Stimulated activated CD4-positive, alpha-beta T cell treated with anti-CD3 and anti-CD28 coated beads, Interleukin-4, amount 100 ng/mL, for 48 hours (primary cell): ENCODE data around the gene TP73.
A peak's percentile ranks its signal among the peaks of the same experiment; 100 is the strongest.

ENCODE experiments used
- DNase-seq, 2 donors: peaks; one replicate each; pipeline ENCODE4 v3.0.0-alpha.2; 2020; ENCODE audit warnings: low read depth in 2 of 2

The TP73 gene

GRCh38 chr1:3707298-3707938 lies 55.1 kb downstream of the TP73 start:
- no peak for DNase-seq

GRCh38 chr1:3707939-3708328 lies 55.6 kb downstream of the TP73 start:
- no peak for DNase-seq

- DNase-seq, result no peak
Observed at GRCh38 chr1:3708791-3709190, 56.5 kb downstream of the TP73 start.

GRCh38 chr1:3710251-3710650 lies 57.9 kb downstream of the TP73 start:
- DNase-seq, result no peak

GRCh38 chr1:3711381-3711779 lies 59.1 kb downstream of the TP73 start:
- no peak for DNase-seq

- DNase-seq, result no peak
Observed at GRCh38 chr1:3711780-3712451, 59.6 kb downstream of the TP73 start.

- no peak for DNase-seq
Observed at GRCh38 chr1:3712573-3713535, 60.5 kb downstream of the TP73 start.

GRCh38 chr1:3713840-3714239 lies 61.5 kb downstream of the TP73 start:
- DNase-seq, result no peak

GRCh38 chr1:3714284-3714741 lies 62.0 kb downstream of the TP73 start:
- DNase-seq, result no peak

- no peak for DNase-seq
Observed at GRCh38 chr1:3714814-3715213, 62.5 kb downstream of the TP73 start.

GRCh38 chr1:3716351-3716750 lies 64.0 kb downstream of the TP73 start:
- no peak for DNase-seq

- no peak for DNase-seq
Observed at GRCh38 chr1:3717041-3717714, 64.9 kb downstream of the TP73 start.

GRCh38 chr1:3717715-3718601 lies 65.6 kb downstream of the TP73 start:
- DNase-seq, result no peak

- no peak for DNase-seq
Observed at GRCh38 chr1:3718764-3719163, 66.4 kb downstream of the TP73 start.

- DNase-seq, result no peak
Observed at GRCh38 chr1:3721955-3722465, 69.7 kb downstream of the TP73 start.

GRCh38 chr1:3722846-3723245 lies 70.5 kb downstream of the TP73 start:
- no peak for DNase-seq

- DNase-seq, result peak; percentile 68 to 84
Observed at GRCh38 chr1:3724416-3725030, 72.2 kb downstream of the TP73 start.

- no peak for DNase-seq
Observed at GRCh38 chr1:3725366-3725765, 73.0 kb downstream of the TP73 start.

GRCh38 chr1:3727042-3727824 lies 74.9 kb downstream of the TP73 start:
- peak in 1 of 2 donors; percentile 13 for DNase-seq
